Smooth muscle cell of the umbilical artery (primary cell): ENCODE data around the gene AGPAT2. TPM values are rescaled to one million over a fixed set of nuclear protein-coding genes. Genes with fewer than 3 reads are reported as not detected.

ENCODE experiments used
- total RNA-seq: library from RNA; depleted of rRNA; stranded (reverse); fragments of >200 nt; gene quantifications from 2 replicates; pipeline ENCODE4 v1.2.3, GENCODE V29; 2014

The AGPAT2 gene
- total RNA-seq, result 33.3 and 36.0 TPM in 2 replicates

DNA sequence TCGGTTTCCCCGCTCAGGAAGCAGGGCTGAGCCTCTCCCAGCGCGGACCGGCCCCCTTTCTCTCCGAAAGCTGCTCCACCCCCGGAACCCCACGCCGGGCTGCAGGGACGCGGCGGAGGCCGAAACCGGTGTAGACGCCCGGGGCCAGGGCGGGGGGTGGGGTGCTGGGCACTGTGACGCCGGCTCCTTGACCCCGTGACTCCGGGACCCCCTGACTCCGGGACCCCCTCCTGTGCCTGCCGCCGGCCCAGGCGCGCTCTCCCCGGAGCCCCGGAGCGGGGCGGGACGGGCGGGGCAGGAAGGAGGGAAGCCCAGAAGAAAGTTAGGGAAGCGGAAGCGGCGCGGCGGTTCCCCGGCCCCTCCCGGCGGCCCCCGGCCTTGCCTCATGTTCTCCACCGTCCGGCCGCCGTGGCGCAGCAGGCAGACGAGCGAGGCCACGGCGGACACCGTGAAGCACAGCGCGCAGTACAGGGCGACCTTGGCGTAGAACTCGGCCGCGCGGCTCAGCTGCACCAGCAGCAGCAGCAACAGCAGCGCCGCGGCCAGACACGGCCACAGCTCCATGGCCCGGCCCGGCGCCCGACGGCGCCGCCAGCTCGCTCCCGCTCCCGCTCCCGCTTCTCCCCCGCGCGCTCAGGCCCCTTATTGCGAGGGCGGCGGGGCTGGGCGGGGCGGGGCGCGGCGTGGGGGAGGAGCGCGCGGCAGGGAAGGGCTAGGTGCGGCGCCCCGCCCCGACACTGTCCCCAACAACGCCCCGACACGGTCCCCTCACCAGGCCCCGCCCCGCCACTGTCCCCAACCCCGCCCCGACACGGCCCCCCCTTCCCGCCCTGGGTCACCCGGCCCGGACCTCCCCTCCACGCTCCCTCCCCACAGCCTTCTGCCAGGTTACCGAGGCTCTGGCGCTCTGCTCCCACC lies at the start of gene AGPAT2:
Gene AGPAT2 (minus strand): TSS at position 664 of the 918 bp plus-strand sequence. CDS start 100 bp downstream, at position 564.

DNA sequence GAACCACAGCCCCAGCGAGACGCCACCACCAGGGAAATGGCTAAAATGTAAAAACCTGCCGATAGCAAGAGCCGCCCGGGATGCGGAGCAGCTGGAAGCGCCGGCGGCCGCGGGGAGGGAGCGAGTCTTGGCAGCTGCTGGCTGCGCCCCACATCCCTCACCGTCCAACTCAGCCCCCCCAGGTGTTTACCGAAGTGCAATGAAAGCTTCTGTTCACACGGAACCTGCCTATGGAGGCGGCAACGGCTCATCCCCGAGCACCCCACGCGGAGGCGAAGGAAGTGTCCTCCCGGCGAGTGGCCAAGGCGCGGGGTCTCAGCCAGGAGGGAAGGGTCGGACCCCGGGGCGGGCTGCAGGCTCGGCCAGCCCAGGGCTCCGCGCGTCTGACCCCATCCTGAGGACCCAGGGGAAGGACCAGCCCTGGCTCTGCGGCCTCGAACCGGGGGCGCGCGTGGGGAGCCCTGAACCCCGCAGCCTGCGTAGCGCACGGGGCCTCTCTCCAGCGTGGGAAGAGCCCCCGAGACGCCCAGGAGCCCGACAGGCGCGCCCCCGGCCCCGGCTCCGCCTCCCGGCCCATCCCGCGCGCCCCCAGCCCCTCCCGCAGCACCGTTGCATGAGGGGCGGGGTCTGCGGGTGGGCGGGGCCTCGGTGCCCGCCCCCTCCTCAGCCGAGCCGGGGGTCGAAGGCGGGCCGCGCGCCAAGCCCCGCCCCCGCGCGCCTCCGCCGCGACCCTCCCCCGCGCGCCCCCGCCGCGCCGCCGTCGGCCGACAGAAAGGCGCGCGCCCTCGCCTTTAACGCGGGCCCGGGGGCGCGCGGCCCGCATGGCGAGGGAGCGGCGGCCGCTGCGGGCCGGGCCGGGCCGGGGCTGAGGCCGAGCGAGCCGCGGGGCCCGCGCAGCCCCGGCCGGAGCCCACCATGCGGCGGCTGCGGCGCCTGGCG lies 24.8 kb upstream of the AGPAT2 start, which contains the start of gene DIPK1B:
Gene DIPK1B (plus strand): TSS at position 822 of the 939 bp plus-strand sequence. CDS start 94 bp downstream, at position 916.

DNA sequence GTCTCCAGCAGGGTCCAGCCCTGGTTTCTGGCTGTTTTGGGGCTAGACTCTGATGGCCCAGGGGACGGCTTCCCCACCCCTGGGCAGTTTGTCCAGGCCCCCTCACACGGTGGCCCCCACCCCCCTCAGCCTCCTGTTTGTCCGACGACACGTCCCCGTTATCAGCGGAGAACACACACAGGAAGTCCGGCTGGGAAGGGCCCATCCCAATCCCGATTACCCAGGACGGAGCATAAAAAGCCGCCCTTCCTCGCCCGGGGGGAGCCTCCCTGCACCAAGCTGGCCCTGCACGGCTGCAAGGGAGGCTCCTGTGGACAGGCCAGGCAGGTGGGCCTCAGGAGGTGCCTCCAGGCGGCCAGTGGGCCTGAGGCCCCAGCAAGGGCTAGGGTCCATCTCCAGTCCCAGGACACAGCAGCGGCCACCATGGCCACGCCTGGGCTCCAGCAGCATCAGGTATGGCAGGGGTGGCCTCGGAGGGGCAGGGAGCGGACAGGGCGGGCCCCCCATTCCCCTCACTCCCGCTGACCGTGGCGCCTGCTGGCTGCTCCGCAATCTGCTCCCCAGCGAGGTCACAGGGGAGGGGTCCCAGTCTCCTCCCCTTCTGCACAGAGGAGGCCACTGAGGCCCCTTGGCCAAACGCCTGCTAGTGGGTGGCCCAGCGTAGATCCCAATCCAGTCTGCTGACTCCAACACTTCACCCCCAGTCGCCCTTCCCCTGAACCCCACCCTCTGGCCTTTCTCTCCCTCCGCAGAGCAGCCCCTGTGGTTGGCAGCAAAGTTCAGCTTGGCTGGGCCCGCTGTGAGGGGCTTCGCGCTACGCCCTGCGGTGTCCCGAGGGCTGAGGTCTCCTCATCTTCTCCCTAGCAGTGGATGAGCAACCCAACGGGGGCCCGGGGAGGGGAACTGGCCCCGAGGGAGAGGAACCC lies 24.3 kb downstream of the AGPAT2 start, which contains the start of gene EGFL7:
Gene EGFL7 (plus strand): TSS at position 261 of the 926 bp plus-strand sequence. CDS start 5,367 bp downstream, outside the sequence.

Other genes starting within 250 kb of the AGPAT2 start
- gene INPP5E, start 247.6 kb downstream of the AGPAT2 start, total RNA-seq, result 3.9 and 10.7 TPM in 2 replicates
- 38.0 and 63.9 TPM in 2 replicates for gene SEC16A, start 204.4 kb downstream of the AGPAT2 start, total RNA-seq
- gene NOTCH1, start 141.4 kb downstream of the AGPAT2 start, total RNA-seq, result 7.1 and 27.3 TPM in 2 replicates
- gene EGFL7, start 24.5 kb downstream of the AGPAT2 start, total RNA-seq, result 22.7 and 33.6 TPM in 2 replicates
- gene DIPK1B, start 25.1 kb upstream of the AGPAT2 start, total RNA-seq, result 0.30 and 0.51 TPM in 2 replicates
- not detected in 2 replicates for gene LCN10, start 55.5 kb upstream of the AGPAT2 start, total RNA-seq
- gene LCN6, start 61.1 kb upstream of the AGPAT2 start, total RNA-seq, result not detected in 2 replicates
- gene LCN8, start 70.8 kb upstream of the AGPAT2 start, total RNA-seq, result not detected in 2 replicates
- gene LCN15, start 77.1 kb upstream of the AGPAT2 start, total RNA-seq, result not detected in 2 replicates
- 39.2 and 72.2 TPM in 2 replicates for gene TMEM141, start 103.9 kb upstream of the AGPAT2 start, total RNA-seq
- gene CCDC183, start 108.9 kb upstream of the AGPAT2 start, total RNA-seq, result 0.30 and 0.32 TPM in 2 replicates
- 46.3 and 70.5 TPM in 2 replicates for gene RABL6, start 120.5 kb upstream of the AGPAT2 start, total RNA-seq
- gene AJM1, start 155.0 kb upstream of the AGPAT2 start, total RNA-seq, result 2.1 and 2.4 TPM in 2 replicates
- 65.8 and 98.9 TPM in 2 replicates for gene PHPT1, start 162.0 kb upstream of the AGPAT2 start, total RNA-seq
- gene MAMDC4, start 164.9 kb upstream of the AGPAT2 start, total RNA-seq, result 2.7 and 4.0 TPM in 2 replicates
- gene EDF1, start 178.9 kb upstream of the AGPAT2 start, total RNA-seq, result 209 and 275 TPM in 2 replicates
- gene TRAF2, start 199.1 kb upstream of the AGPAT2 start, total RNA-seq, result 5.6 and 16.0 TPM in 2 replicates